ENCODE data around the gene GYPE.
"Not testable (repeated sequence)": the region's sequence is repeated elsewhere in the genome, so short reads cannot be mapped to it uniquely, and the experiment has no call there.

Gene GYPE

GRCh38 chr4:143862716-143863115, 42.6 kb downstream of the GYPE start:
- DNase-seq = not testable (repeated sequence)

- DNase-seq = no peak
These were observed 46.9 kb downstream of the GYPE start for GRCh38 chr4:143858456-143858855.

- not testable (repeated sequence) for DNase-seq
These were observed 47.7 kb downstream of the GYPE start for GRCh38 chr4:143857391-143858336.

GRCh38 chr4:143856017-143856557, 49.3 kb downstream of the GYPE start:
- not testable (repeated sequence) for DNase-seq

GRCh38 chr4:143854645-143855044, 50.7 kb downstream of the GYPE start:
- not testable (repeated sequence) for DNase-seq

GRCh38 chr4:143849296-143849695, 56.1 kb downstream of the GYPE start:
- DNase-seq = not testable (repeated sequence)

GRCh38 chr4:143843506-143843832, 61.9 kb downstream of the GYPE start:
- DNase-seq = not testable (repeated sequence)

- DNase-seq = not testable (repeated sequence)
These were observed 62.5 kb downstream of the GYPE start for GRCh38 chr4:143842624-143843505.

- DNase-seq = not testable (repeated sequence)
These were observed 65.9 kb downstream of the GYPE start for GRCh38 chr4:143839413-143839812.

- not testable (repeated sequence) for DNase-seq
These were observed 71.2 kb downstream of the GYPE start for GRCh38 chr4:143834196-143834595.

- not testable (repeated sequence) for DNase-seq
These were observed 71.7 kb downstream of the GYPE start for GRCh38 chr4:143833676-143834075.

GRCh38 chr4:143830576-143830975, 74.8 kb downstream of the GYPE start:
- not testable (repeated sequence) for DNase-seq

GRCh38 chr4:143829239-143829620, 76.1 kb downstream of the GYPE start:
- DNase-seq = not testable (repeated sequence)
